Measurements from ENCODE around the gene PLAC1. TPM values are rescaled to one million over a fixed set of nuclear protein-coding genes. Genes with fewer than 3 reads are reported as not detected.

Gene PLAC1
- total and polyA plus RNA-seq, 8 donors: 0.18 to 0.77 (median 0.46) TPM; not detected in 2

DNA sequence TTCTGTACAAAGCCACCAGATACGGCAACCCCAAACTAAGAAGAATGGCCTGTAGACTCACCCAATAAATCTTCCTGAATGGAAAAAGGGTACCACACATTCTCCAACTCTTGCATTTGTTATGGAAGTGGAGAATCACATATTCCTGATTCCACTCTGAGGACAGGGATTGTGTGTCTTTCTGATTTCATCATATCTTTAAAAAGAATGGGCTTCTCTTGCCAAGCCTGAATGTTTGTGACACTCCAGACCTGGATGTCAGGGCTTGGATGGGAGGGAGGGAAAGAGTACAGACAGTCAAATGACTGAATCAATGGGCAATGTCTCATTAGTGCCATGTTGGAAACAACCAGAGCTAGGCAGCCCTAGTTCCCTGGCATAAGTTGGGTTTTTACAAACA, 77.4 kb downstream of the PLAC1 start:
- intact Hi-C loops (cut with DNase I): no loop called here

DNA sequence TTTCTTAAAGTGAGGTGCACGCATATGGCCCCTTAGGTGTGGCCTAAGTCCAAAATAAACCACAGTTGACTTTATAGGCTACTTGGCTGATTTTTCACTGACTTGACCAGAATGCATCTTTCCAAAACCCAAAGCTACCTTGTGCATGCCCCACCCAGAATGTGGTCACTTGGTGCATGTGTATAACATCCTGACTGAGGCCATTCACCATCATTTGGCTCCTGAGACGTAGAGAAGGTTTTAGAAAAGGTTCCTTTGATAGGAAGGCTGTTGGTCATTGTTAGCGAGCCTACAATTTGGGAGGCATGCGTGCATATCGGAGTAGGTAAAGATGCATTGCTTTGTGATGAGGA, 84.6 kb downstream of the PLAC1 start:
- ATAC-seq (no peak), DNase-seq (no peak)
- no peak overlapping the region for H3K27ac ChIP-seq
- no peak overlapping the region for H3K4me3 ChIP-seq
- intact Hi-C loops (cut with DNase I): no loop called here
- TF ChIP-seq, protein P1, sequence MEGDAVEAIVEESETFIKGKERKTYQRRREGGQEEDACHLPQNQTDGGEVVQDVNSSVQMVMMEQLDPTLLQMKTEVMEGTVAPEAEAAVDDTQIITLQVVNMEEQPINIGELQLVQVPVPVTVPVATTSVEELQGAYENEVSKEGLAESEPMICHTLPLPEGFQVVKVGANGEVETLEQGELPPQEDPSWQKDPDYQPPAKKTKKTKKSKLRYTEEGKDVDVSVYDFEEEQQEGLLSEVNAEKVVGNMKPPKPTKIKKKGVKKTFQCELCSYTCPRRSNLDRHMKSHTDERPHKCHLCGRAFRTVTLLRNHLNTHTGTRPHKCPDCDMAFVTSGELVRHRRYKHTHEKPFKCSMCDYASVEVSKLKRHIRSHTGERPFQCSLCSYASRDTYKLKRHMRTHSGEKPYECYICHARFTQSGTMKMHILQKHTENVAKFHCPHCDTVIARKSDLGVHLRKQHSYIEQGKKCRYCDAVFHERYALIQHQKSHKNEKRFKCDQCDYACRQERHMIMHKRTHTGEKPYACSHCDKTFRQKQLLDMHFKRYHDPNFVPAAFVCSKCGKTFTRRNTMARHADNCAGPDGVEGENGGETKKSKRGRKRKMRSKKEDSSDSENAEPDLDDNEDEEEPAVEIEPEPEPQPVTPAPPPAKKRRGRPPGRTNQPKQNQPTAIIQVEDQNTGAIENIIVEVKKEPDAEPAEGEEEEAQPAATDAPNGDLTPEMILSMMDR (IDR thresholded peaks at IDR 0.05): no peak
- H3K27me3 ChIP-seq: no peaks in the 10 kb centered on the region
- H3K36me3 ChIP-seq: no peaks in the 10 kb centered on the region
- no peaks in the 10 kb centered on the region for H3K9me3 ChIP-seq
- H3K4me1 ChIP-seq: no peaks in the 10 kb centered on the region

More for the DNA sequence above, 77.4 kb downstream of the PLAC1 start:
- no peak for ATAC-seq
- no peaks in the 10 kb centered on the region for H3K36me3 ChIP-seq
- H3K27me3 ChIP-seq: no peaks in the 10 kb centered on the region
- no peak overlapping the region for H3K27ac ChIP-seq
- TF ChIP-seq, protein P1 (IDR thresholded peaks at IDR 0.05): no peak
- H3K4me1 ChIP-seq: no peaks in the 10 kb centered on the region
- H3K4me3 ChIP-seq: no peak overlapping the region
- DNase-seq: no peak
- H3K9me3 ChIP-seq: no peaks in the 10 kb centered on the region

DNA sequence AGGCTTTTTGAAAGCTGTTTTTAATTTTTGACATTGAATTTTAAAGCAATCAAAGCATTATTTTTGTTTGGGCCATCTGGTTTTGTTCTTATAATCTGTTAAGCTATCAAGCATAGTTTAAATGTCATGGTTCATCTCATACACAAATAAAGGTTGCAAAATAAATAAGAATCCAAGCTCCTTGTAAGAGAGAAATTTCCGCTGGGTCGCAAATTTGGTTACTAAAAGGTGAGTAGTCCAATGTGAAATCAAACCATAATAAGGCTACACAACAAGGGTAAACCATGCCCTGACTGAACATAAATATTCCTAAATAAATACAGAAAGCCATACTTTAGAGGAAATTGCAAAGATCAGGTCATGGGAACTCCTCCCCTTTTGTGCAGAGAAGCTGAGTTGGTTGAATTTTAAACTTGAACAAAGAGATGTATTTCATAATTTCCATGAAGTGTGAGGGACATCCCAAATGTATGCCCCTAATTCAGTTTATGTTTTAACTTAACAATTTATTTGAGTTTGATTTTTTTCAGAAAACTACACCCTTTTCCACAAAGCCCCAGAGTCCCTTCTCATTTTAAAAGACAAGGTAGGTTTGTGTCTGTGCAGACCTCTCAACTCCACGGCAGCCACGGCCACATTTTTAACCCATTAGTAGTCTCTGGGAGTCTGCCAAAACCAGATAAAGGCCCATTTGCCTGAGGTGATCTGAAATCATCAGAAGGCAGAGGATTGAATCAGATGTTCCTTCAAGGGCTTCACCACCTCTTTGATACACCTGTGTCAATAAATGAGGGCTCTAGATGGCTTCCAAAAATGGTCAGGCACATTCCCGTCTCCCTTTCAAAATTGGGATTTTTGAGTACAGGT, 85.2 kb downstream of the PLAC1 start:
- Histone ChIP-seq H3K36me3 (no peaks in the 10 kb centered on the region), H3K4me3 (no peak overlapping the region), H3K27me3 (no peaks in the 10 kb centered on the region), H3K27ac (no peak overlapping the region), H3K9me3 (no peaks in the 10 kb centered on the region), H3K4me1 (no peaks in the 10 kb centered on the region)
- DNase-seq: no peak
- TF ChIP-seq, protein P1 (IDR thresholded peaks at IDR 0.05): no peak
- intact Hi-C loops (cut with DNase I): no loop called here
- no peak for ATAC-seq

DNA sequence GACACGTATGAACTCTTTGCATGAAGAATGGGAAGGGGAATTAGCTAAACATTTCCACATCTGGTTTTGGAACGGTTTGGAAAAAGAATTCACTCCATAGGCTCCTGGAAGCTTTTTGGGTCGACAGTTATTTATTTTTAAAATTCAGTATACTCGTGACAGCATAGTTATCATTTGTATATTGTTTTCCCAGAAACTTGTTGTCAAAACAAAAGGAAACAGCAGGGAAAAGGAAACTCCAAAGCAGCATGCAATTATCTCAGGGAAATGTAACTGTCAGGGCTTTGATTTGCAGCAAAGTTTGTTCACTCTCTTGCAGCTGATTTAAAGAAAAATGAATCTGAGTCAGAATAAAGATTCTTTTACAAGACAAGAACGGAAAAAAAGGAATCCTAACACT, 86.5 kb downstream of the PLAC1 start:
- no peak overlapping the region for H3K27ac ChIP-seq
- no peaks in the 10 kb centered on the region for H3K36me3 ChIP-seq
- DNase-seq (no peak), ATAC-seq (no peak)
- intact Hi-C loops (cut with DNase I): no loop called here
- no peak overlapping the region for H3K4me3 ChIP-seq
- TF ChIP-seq, protein P1 (IDR thresholded peaks at IDR 0.05): no peak
- no peaks in the 10 kb centered on the region for H3K9me3 ChIP-seq
- H3K4me1 ChIP-seq: no peaks in the 10 kb centered on the region
- H3K27me3 ChIP-seq: no peaks in the 10 kb centered on the region

DNA sequence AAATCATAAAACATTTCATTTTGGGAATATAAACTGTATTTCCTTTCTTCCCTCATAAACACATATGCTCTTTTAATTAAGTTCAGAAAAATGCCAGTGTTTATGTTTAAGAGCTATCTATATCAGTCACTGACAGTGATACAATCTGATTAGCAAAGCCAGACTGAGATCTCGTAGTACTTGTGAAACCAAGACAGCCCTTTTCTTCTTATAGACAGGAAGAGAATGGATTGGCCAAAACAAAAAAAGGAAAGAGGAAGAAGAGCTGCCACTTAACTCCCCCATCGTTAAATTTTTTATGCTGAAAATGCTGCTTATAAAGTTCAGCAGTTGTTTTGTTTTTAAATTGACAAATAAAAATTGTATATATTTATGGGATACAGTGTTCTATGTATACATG, 87.4 kb downstream of the PLAC1 start:
- Histone ChIP-seq H3K36me3 (no peaks in the 10 kb centered on the region), H3K4me3 (no peak overlapping the region), H3K27ac (no peak overlapping the region), H3K9me3 (no peaks in the 10 kb centered on the region), H3K4me1 (no peaks in the 10 kb centered on the region), H3K27me3 (no peaks in the 10 kb centered on the region)
- intact Hi-C loops (cut with DNase I): no loop called here
- TF ChIP-seq, protein P1 (IDR thresholded peaks at IDR 0.05): no peak
- no peak for DNase-seq
- ATAC-seq: no peak

Data from left lung (tissue), 10 donors.